IMR-90 (cell line): ENCODE data around the gene OSBPL8. TPM values are rescaled to one million over a fixed set of nuclear protein-coding genes. Genes with fewer than 3 reads are reported as not detected.

Source experiments
- ATAC-seq: fragments of 200-7000 bp; cut with Tn5 transposase; 2 replicates; pipeline ENCODE4 v1.9.1; 2020; ENCODE audit warnings: low read depth, mild to moderate bottlenecking, moderate library complexity
- BruUV-seq: library from RNA; stranded (reverse); fragments of 400-500 nt; replicated peaks from 2 replicates; lab custom pipeline; 2021; lab: Mats Ljungman, UMichigan
- CTCF ChIA-PET: fragments of 300-600 bp; formaldehyde crosslinking; extraction: SDS; loops from one replicate; lab custom pipeline; 2021; ENCODE audit warnings: antibody characterized with exemption; lab: Yijun Ruan, JAX
- POLR2A ChIA-PET: fragments of 300-600 bp; sonication (Branson Sonifier 250); formaldehyde crosslinking; loops from one replicate; lab custom pipeline; 2022; ENCODE audit warnings: antibody characterized with exemption; ENCODE audit not compliant: unreplicated experiment; lab: Charles Lee
- DNase-seq: peaks from one replicate; pipeline ENCODE4 v3.0.0; 2013
- H2AFZ ChIP-seq: replicated peaks from 2 replicates; pipeline ENCODE3; 2013; ENCODE audit warnings: low read length, mild to moderate bottlenecking; ENCODE audit not compliant: poor library complexity
- H2AK5ac ChIP-seq: 2 replicates; pipeline ENCODE4 v1.6.1; 2013; ENCODE audit warnings: low read depth, low read length, inconsistent platforms
- H2AK9ac ChIP-seq: replicated peaks from 2 replicates; pipeline ENCODE3; 2013; ENCODE audit warnings: mild to moderate bottlenecking, low read depth, low read length, moderate library complexity; ENCODE audit not compliant: poor library complexity
- H2BK120ac ChIP-seq: 2 replicates; pipeline ENCODE4 v1.6.1; 2013; ENCODE audit warnings: low read depth, low read length, inconsistent platforms
- H2BK15ac ChIP-seq: 3 replicates; pipeline ENCODE4 v1.6.1; 2013; ENCODE audit warnings: low read depth, low read length, inconsistent platforms
- H2BK20ac ChIP-seq: 2 replicates; pipeline ENCODE4 v1.6.1; 2013; ENCODE audit warnings: low read depth, mild to moderate bottlenecking, inconsistent platforms, low read length, moderate library complexity
- H2BK5ac ChIP-seq: 2 replicates; pipeline ENCODE4 v1.6.1; 2013; ENCODE audit warnings: mild to moderate bottlenecking, low read depth, low read length, inconsistent platforms; ENCODE audit not compliant: poor library complexity, severe bottlenecking
- H3K14ac ChIP-seq: replicated peaks from 2 replicates; pipeline ENCODE4 v1.6.1; 2013; ENCODE audit warnings: low read depth, low read length, inconsistent platforms
- H3K18ac ChIP-seq: 2 replicates; pipeline ENCODE4 v1.6.1; 2013; ENCODE audit warnings: low read depth, low read length, control low read depth
- H3K23ac ChIP-seq: 2 replicates; pipeline ENCODE4 v1.6.1; 2013; ENCODE audit warnings: low read depth, low read length, inconsistent platforms
- H3K27ac ChIP-seq: 2 replicates; pipeline ENCODE4 v1.5.1; 2013; ENCODE audit warnings: mild to moderate bottlenecking, control low read depth, low read length; ENCODE audit not compliant: insufficient read depth
- H3K27me3 ChIP-seq: 2 replicates; pipeline ENCODE4 v1.6.1; 2013; ENCODE audit warnings: low read length; ENCODE audit not compliant: control insufficient read depth, insufficient read depth
- H3K36me3 ChIP-seq: 2 replicates; pipeline ENCODE4 v1.6.1; 2013; ENCODE audit warnings: low read length, mixed read lengths; ENCODE audit not compliant: control insufficient read depth, insufficient read depth
- H3K4ac ChIP-seq: 2 replicates; pipeline ENCODE4 v1.6.1; 2013; ENCODE audit warnings: low read depth, low read length, inconsistent platforms
- H3K4me1 ChIP-seq: 2 replicates; pipeline ENCODE4 v1.6.1; 2013; ENCODE audit warnings: low read length, mixed read lengths; ENCODE audit not compliant: control insufficient read depth, insufficient read depth
- H3K4me2 ChIP-seq: 2 replicates; pipeline ENCODE4 v1.6.1; 2013; ENCODE audit warnings: low read depth, mild to moderate bottlenecking, control low read depth, low read length, moderate library complexity
- H3K4me3 ChIP-seq: 2 replicates; pipeline ENCODE4 v1.5.1; 2013; ENCODE audit warnings: low read depth, mild to moderate bottlenecking, control low read depth, low read length, moderate library complexity; ENCODE audit not compliant: insufficient read depth
- H3K56ac ChIP-seq: 2 replicates; pipeline ENCODE4 v1.6.1; 2013; ENCODE audit warnings: low read length, inconsistent platforms; ENCODE audit not compliant: insufficient read depth; ENCODE audit errors: extremely low read depth
- H3K79me1 ChIP-seq, 2 experiments: 2 replicates each; pipeline ENCODE4 v1.6.1; 2013; ENCODE audit warnings: low read length in 2 of 2, inconsistent platforms in 1 of 2, low read depth in 1 of 2
- H3K9ac ChIP-seq: 2 replicates; pipeline ENCODE4 v1.6.1; 2013; ENCODE audit warnings: low read depth, low read length, control low read depth
- H3K9me1 ChIP-seq: 2 replicates; pipeline ENCODE4 v1.6.1; 2013; ENCODE audit warnings: low read length, inconsistent platforms; ENCODE audit not compliant: insufficient read depth
- H3K9me3 ChIP-seq: 2 replicates; pipeline ENCODE4 v1.6.1; 2013; ENCODE audit warnings: low read length; ENCODE audit not compliant: control insufficient read depth, insufficient read depth
- H4K20me1 ChIP-seq: 2 replicates; pipeline ENCODE4 v1.6.1; 2013; ENCODE audit warnings: low read length, inconsistent platforms; ENCODE audit not compliant: insufficient read depth
- H4K5ac ChIP-seq: 2 replicates; pipeline ENCODE4 v1.6.1; 2013; ENCODE audit warnings: mild to moderate bottlenecking, low read depth, low read length, control low read depth
- H4K8ac ChIP-seq, 2 experiments: 2 replicates each; pipeline ENCODE4 v1.6.1; 2013; ENCODE audit warnings: low read depth in 2 of 2, low read length in 2 of 2, control low read depth in 1 of 2, inconsistent platforms in 1 of 2
- H4K91ac ChIP-seq: 2 replicates; pipeline ENCODE4 v1.6.1; 2013; ENCODE audit warnings: low read depth, low read length, inconsistent platforms; ENCODE audit not compliant: insufficient read depth
- BHLHE40 ChIP-seq: fragments of 150-350 bp; IDR thresholded peaks from 2 replicates; pipeline ENCODE4 v1.6.1; 2016; ENCODE audit warnings: mild to moderate bottlenecking, low read depth, low read length
- CHD1 ChIP-seq: IDR thresholded peaks from 2 replicates; pipeline ENCODE4 v1.6.1; 2012; ENCODE audit warnings: low read depth, low read length, improper control_type of control experiment
- MAFK ChIP-seq: IDR thresholded peaks from 2 replicates; pipeline ENCODE4 v1.6.1; 2012; ENCODE audit warnings: low read depth, low read length, improper control_type of control experiment
- MAZ ChIP-seq: IDR thresholded peaks from 2 replicates; pipeline ENCODE4 v1.6.1; 2012; ENCODE audit warnings: low read depth, mild to moderate bottlenecking, low read length, improper control_type of control experiment, moderate library complexity, borderline replicate concordance
- NFE2L2 ChIP-seq: fragments of 150-350 bp; IDR thresholded peaks from 2 replicates; pipeline ENCODE4 v1.6.1; 2016; ENCODE audit warnings: low read depth, mild to moderate bottlenecking, low read length
- RAD21 ChIP-seq: IDR thresholded peaks from 2 replicates; pipeline ENCODE4 v1.6.1; 2012; ENCODE audit warnings: low read length, improper control_type of control experiment
- RCOR1 ChIP-seq: IDR thresholded peaks from 2 replicates; pipeline ENCODE4 v1.6.1; 2012; ENCODE audit warnings: mild to moderate bottlenecking, low read length, improper control_type of control experiment; ENCODE audit not compliant: insufficient replicate concordance
- RFX5 ChIP-seq: IDR thresholded peaks from 2 replicates; pipeline ENCODE4 v1.8.0; 2012; ENCODE audit warnings: low read depth, mild to moderate bottlenecking, low read length, moderate library complexity
- WGBS, 2 experiments: methylation state at CpG; one replicate each; pipeline versions ENCODE4 v1.1.5 to v1.1.7; 2013; ENCODE audit warnings: missing lambda C conversion rate in 2 of 2; ENCODE audit not compliant: insufficient read length in 1 of 2; ENCODE audit errors: extremely low coverage in 2 of 2; 5-methylcytosine and 5-hydroxymethylcytosine counted together
- dilution Hi-C: fragments of 300-500 bp; cut with HindIII; formaldehyde crosslinking; loops from one replicate; pipeline ENCODE4 v1.14.3; 2018; ENCODE audit warnings: low sequenced_read_pairs; ENCODE audit not compliant: unreplicated experiment
- in situ Hi-C: fragments of 300-500 bp; cut with MboI; formaldehyde crosslinking; loops from 3 replicates; pipeline ENCODE4 v1.14.3; 2019; ENCODE audit warnings: low sequenced_read_pairs, inconsistent platforms, mixed read lengths
- intact Hi-C: fragments of 100-400 bp; cut with micrococcal nuclease; formaldehyde crosslinking; loops from 2 replicates; pipeline ENCODE4 v1.10.0; 2022
- polyA plus RNA-seq, 3 experiments: library from polyadenylated mRNA; depleted of rRNA; stranded (reverse); fragments of >200 nt; gene quantifications; 2 replicates each; pipeline ENCODE4 v1.2.3, GENCODE V29; 2012; ENCODE audit warnings: low replicate concordance in 1 of 3
- total RNA-seq: library from RNA; depleted of rRNA; stranded (reverse); fragments of >200 nt; gene quantifications from 2 replicates; pipeline ENCODE4 v1.2.3, GENCODE V29; 2012
- TF ChIP-seq, protein P1 (sequence below): fragments of 150-350 bp; IDR thresholded peaks from 2 replicates; pipeline ENCODE4 v1.6.1; 2017; ENCODE audit warnings: mild to moderate bottlenecking, antibody characterized with exemption, low read length, low read depth
- TF ChIP-seq, protein P2 (sequence below): fragments of 150-350 bp; IDR thresholded peaks from 2 replicates; pipeline ENCODE4 v1.6.1; 2016; ENCODE audit warnings: low read depth, mild to moderate bottlenecking, low read length, moderate library complexity, borderline replicate concordance
- TF ChIP-seq, protein P3 (sequence below): conservative IDR thresholded peaks from 2 replicates; pipeline ENCODE4 v1.5.1; 2012; ENCODE audit warnings: mild to moderate bottlenecking, low read depth, low read length, improper control_type of control experiment

OSBPL8 gene
- total and polyA plus RNA-seq, 2 of the 4 experiments (the other 2 are of a cell fraction) = 17.8 to 24.2 TPM

DNA sequence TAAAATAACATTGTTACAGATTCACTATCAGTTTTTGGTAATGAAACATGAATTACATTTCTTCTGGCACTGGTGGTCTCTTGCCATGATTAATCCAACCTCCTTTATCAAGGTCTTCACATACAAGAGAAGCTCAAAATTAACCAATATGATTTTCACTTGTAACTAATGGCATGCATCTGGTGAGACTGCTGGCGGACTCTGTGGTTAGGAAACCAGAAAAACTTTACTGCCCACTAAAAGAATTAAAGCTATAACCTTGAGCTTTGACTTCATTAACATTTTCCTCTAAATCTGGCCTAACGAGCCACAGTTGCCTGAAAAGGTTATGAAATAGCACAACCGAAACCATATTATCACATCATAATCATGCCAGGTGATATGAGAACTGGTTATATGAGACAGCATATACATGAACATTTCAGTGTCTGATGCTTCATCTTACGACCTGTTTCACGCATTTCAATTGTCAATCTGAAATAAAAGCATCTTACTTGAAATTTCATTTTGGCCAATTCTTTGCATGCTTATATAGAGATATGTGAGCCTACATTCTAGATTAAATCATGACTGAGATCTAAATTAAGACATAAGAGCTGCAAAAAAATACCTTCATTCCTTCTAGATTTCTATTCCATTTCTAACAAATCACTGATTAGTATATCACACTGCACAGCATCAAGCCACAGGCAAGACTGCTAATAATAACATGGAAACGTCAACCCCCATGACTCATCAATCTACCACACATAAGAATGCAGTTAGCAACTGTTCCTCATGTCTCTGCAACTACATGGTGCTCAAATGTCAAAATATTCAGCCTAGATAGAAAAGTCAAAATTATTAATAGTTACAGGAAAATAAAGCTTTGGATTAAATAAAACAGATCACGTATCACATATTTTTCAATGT is 89.3 kb downstream of the OSBPL8 start:
- POLR2A ChIA-PET = interaction anchor here (0.5 to 0.6 kb wide), 2 partner anchors 92 to 209 kb away, joined by 3 read pairs; no protein-coding TSS in a partner anchor
- intact Hi-C loops = loop anchor here (5.0 kb wide), 1 partner anchor 87 kb away; the partner anchor contains the start of gene OSBPL8
- TF ChIP-seq RAD21 (no peak), CHD1 (no peak), BHLHE40 (0 out of 2 replicates have a peak, but pooled peaks have one; percentile 32), RFX5 (no peak), NFE2L2 (peak; percentile 73), MAFK (peak; percentile 40), RCOR1 (peak; percentile 61), MAZ (no peak)
- TF ChIP-seq, protein P1, sequence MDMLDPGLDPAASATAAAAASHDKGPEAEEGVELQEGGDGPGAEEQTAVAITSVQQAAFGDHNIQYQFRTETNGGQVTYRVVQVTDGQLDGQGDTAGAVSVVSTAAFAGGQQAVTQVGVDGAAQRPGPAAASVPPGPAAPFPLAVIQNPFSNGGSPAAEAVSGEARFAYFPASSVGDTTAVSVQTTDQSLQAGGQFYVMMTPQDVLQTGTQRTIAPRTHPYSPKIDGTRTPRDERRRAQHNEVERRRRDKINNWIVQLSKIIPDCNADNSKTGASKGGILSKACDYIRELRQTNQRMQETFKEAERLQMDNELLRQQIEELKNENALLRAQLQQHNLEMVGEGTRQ = no peak
- TF ChIP-seq, protein P2, sequence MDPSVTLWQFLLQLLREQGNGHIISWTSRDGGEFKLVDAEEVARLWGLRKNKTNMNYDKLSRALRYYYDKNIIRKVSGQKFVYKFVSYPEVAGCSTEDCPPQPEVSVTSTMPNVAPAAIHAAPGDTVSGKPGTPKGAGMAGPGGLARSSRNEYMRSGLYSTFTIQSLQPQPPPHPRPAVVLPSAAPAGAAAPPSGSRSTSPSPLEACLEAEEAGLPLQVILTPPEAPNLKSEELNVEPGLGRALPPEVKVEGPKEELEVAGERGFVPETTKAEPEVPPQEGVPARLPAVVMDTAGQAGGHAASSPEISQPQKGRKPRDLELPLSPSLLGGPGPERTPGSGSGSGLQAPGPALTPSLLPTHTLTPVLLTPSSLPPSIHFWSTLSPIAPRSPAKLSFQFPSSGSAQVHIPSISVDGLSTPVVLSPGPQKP = no peak
- TF ChIP-seq, protein P3, sequence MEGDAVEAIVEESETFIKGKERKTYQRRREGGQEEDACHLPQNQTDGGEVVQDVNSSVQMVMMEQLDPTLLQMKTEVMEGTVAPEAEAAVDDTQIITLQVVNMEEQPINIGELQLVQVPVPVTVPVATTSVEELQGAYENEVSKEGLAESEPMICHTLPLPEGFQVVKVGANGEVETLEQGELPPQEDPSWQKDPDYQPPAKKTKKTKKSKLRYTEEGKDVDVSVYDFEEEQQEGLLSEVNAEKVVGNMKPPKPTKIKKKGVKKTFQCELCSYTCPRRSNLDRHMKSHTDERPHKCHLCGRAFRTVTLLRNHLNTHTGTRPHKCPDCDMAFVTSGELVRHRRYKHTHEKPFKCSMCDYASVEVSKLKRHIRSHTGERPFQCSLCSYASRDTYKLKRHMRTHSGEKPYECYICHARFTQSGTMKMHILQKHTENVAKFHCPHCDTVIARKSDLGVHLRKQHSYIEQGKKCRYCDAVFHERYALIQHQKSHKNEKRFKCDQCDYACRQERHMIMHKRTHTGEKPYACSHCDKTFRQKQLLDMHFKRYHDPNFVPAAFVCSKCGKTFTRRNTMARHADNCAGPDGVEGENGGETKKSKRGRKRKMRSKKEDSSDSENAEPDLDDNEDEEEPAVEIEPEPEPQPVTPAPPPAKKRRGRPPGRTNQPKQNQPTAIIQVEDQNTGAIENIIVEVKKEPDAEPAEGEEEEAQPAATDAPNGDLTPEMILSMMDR = no peak

More for the DNA sequence above, 89.3 kb downstream of the OSBPL8 start:
- Histone ChIP-seq H4K8ac (peak overlapping the region in 1 of 2 experiments; percentile 51; a peak in 1 of 4 replicates), H3K23ac (peak overlapping the region; percentile 31; the same call in 1 of the 2 replicates), H4K5ac (no peak overlapping the region; the same call in 1 of the 2 replicates), H2AK9ac (no peak overlapping the region), H3K18ac (peak overlapping the region; percentile 55; the same call in 1 of the 2 replicates), H3K36me3 (no peaks in the 10 kb centered on the region), H3K4me1 (peaks cover 3% of the 10 kb centered on the region; the same call in 1 of the 2 replicates), H4K91ac (peak overlapping the region; percentile 3; the same call in 1 of the 2 replicates), H3K56ac (no peak overlapping the region), H2BK15ac (peak overlapping the region; percentile 5; the same call in 1 of the 3 replicates), H2BK5ac (peak overlapping the region; percentile 81), H2AFZ (no peak overlapping the region), H2BK20ac (peak overlapping the region; percentile 54), H2BK120ac (peak overlapping the region; percentile 63), H3K9me3 (no peaks in the 10 kb centered on the region), H3K79me1 (peaks cover 17 to 51% of the 10 kb centered on the region in 2 experiments), H4K20me1 (peaks cover 7% of the 10 kb centered on the region; the same call in 1 of the 2 replicates), H3K4me3 (no peak overlapping the region), H2AK5ac (no peak overlapping the region), H3K14ac (peak overlapping the region; percentile 24; the same call in 1 of the 2 replicates), H3K9ac (no peak overlapping the region), H3K27me3 (no peaks in the 10 kb centered on the region), H3K27ac (no peak overlapping the region), H3K4me2 (peak overlapping the region; percentile 69; the same call in 1 of the 2 replicates), H3K4ac (peak overlapping the region; percentile 34; the same call in 1 of the 2 replicates), H3K9me1 (peaks cover 4% of the 10 kb centered on the region)
- in situ Hi-C loops (loop anchor here (25.0 kb wide), 2 partner anchors 408 to 933 kb away; no protein-coding TSS in a partner anchor), dilution Hi-C loops (no loop called here)
- ATAC-seq (peak; percentile 99), DNase-seq (peak; percentile 93)
- WGBS, 2 experiments = no CpG with 5 or more reads among the region's 7 CpGs
- CTCF ChIA-PET = interaction anchor here (0.5 to 0.7 kb wide), 3 partner anchors 15 to 1276 kb away, joined by 3 read pairs; no protein-coding TSS in a partner anchor
- no TSS peak for BruUV-seq
